Astrocyte (in vitro differentiated cells and primary cell): ENCODE data around the gene STARD6. TPM values are rescaled to one million over a fixed set of nuclear protein-coding genes. Genes with fewer than 3 reads are reported as not detected.

Experiments used
- DNase-seq: peaks from one replicate; pipeline ENCODE4 v3.0.0-alpha.2; 2010; ENCODE audit warnings: low read depth
- FAIRE-seq: peaks from 2 replicates; lab custom pipeline; 2011; peaks lifted over from hg19 to GRCh38; lab: Jason Lieb, UNC
- H2AFZ ChIP-seq: 2 replicates; pipeline ENCODE4 v1.6.0; 2012; ENCODE audit warnings: low read depth, low read length, inconsistent platforms
- H3K27ac ChIP-seq: 2 replicates; pipeline ENCODE4 v1.5.1; 2011; ENCODE audit warnings: low read depth, low read length, inconsistent platforms
- H3K27me3 ChIP-seq: 2 replicates; pipeline ENCODE4 v1.6.0; 2011; ENCODE audit warnings: low read length, inconsistent platforms; ENCODE audit not compliant: insufficient read depth
- H3K36me3 ChIP-seq: 2 replicates; pipeline ENCODE4 v1.5.1; 2011; ENCODE audit warnings: low read length, inconsistent platforms; ENCODE audit not compliant: insufficient read depth
- H3K4me1 ChIP-seq: 2 replicates; pipeline ENCODE4 v1.5.1; 2011; ENCODE audit warnings: low read length, inconsistent platforms; ENCODE audit not compliant: insufficient read depth
- H3K4me2 ChIP-seq: 2 replicates; pipeline ENCODE4 v1.6.0; 2012; ENCODE audit warnings: low read length, inconsistent platforms
- H3K4me3 ChIP-seq: 2 replicates; pipeline ENCODE4 v1.5.1; 2011; ENCODE audit warnings: low read depth, mild to moderate bottlenecking, low read length, inconsistent platforms; ENCODE audit not compliant: insufficient read depth
- H3K79me2 ChIP-seq: 2 replicates; pipeline ENCODE4 v1.6.0; 2012; ENCODE audit warnings: mild to moderate bottlenecking, low read length, inconsistent platforms; ENCODE audit not compliant: insufficient read depth
- H3K9ac ChIP-seq: 2 replicates; pipeline ENCODE4 v1.6.0; 2012; ENCODE audit warnings: mild to moderate bottlenecking, low read length, inconsistent platforms
- H3K9me3 ChIP-seq: 2 replicates; pipeline ENCODE4 v1.5.1; 2012; ENCODE audit warnings: low read depth, mild to moderate bottlenecking, low read length, inconsistent platforms; ENCODE audit not compliant: insufficient read depth
- H4K20me1 ChIP-seq: 2 replicates; pipeline ENCODE4 v1.6.0; 2012; ENCODE audit warnings: low read length, inconsistent platforms; ENCODE audit not compliant: insufficient read depth
- H3K27ac Mint-ChIP-seq: one replicate; pipeline ENCODE4 v1.8.0; 2021; ENCODE audit warnings: mild to moderate bottlenecking, mixed read lengths; ENCODE audit not compliant: unreplicated experiment
- H3K27me3 Mint-ChIP-seq: one replicate; pipeline ENCODE4 v1.8.0; 2021; ENCODE audit warnings: low read depth, mixed read lengths; ENCODE audit not compliant: unreplicated experiment
- H3K36me3 Mint-ChIP-seq: one replicate; pipeline ENCODE4 v1.8.0; 2021; ENCODE audit warnings: low read depth, mixed read lengths; ENCODE audit not compliant: unreplicated experiment
- H3K4me1 Mint-ChIP-seq: one replicate; pipeline ENCODE4 v1.8.0; 2021; ENCODE audit warnings: low read depth, mixed read lengths; ENCODE audit not compliant: unreplicated experiment
- H3K4me3 Mint-ChIP-seq: one replicate; pipeline ENCODE4 v1.8.0; 2021; ENCODE audit warnings: mild to moderate bottlenecking, moderate library complexity, mixed read lengths; ENCODE audit not compliant: unreplicated experiment
- H3K9me3 Mint-ChIP-seq: one replicate; pipeline ENCODE4 v1.8.0; 2021; ENCODE audit warnings: mild to moderate bottlenecking, mixed read lengths; ENCODE audit not compliant: unreplicated experiment
- EZH2 ChIP-seq: IDR thresholded peaks from 2 replicates; pipeline ENCODE4 v1.6.1; 2012; ENCODE audit warnings: mild to moderate bottlenecking, low read length, inconsistent platforms; ENCODE audit not compliant: insufficient read depth
- total RNA-seq: library from RNA; stranded (reverse); gene quantifications from 2 replicates; pipeline ENCODE4 v1.2.1, GENCODE V29; 2021
- TF ChIP-seq, protein P1 (sequence below): IDR thresholded peaks from 2 replicates; pipeline ENCODE4 v1.5.1; 2011; ENCODE audit warnings: low read depth, mild to moderate bottlenecking, inconsistent platforms, low read length, moderate library complexity; ENCODE audit not compliant: insufficient read depth

STARD6 gene
- total RNA-seq, 1 donor from 2014 or later: not detected

DNA sequence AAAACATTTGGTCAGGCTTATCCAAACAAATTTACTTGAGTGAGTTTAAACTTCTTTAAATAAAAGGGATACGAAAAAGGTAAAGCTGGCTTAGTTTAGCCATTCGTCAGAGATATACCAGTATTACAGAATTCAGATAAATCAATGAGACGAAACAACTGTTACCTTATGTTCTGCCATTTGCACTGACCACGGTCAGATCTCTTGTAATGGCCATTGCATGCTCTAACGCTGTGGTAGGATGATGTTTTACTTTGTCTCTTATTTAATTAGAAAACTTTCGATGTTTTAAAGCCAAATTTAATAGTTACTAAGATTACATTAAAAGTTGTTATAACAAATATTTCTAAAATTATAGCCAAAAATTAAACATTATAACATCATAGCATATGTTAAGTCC, 1.6 kb upstream of the STARD6 start:
- FAIRE-seq (no peak), DNase-seq (peak; percentile 20)
- Mint-ChIP-seq H3K27ac (no peak overlapping the region), H3K36me3 (peaks cover 1% of the 10 kb centered on the region), H3K9me3 (no peaks in the 10 kb centered on the region), H3K4me1 (peaks cover 6% of the 10 kb centered on the region), H3K4me3 (peak overlapping the region; percentile 100), H3K27me3 (no peaks in the 10 kb centered on the region)
- Histone ChIP-seq H3K27ac (peak overlapping the region; percentile 88), H3K4me2 (peak overlapping the region; percentile 98), H3K79me2 (peaks cover 25% of the 10 kb centered on the region), H3K36me3 (no peaks in the 10 kb centered on the region), H3K9me3 (no peaks in the 10 kb centered on the region), H3K27me3 (no peaks in the 10 kb centered on the region), H3K9ac (peak overlapping the region; percentile 94), H2AFZ (peak overlapping the region; percentile 92), H3K4me1 (peaks cover 13% of the 10 kb centered on the region), H4K20me1 (no peaks in the 10 kb centered on the region), H3K4me3 (peak overlapping the region; percentile 93)
- no peak for TF ChIP-seq EZH2
- TF ChIP-seq, protein P1, sequence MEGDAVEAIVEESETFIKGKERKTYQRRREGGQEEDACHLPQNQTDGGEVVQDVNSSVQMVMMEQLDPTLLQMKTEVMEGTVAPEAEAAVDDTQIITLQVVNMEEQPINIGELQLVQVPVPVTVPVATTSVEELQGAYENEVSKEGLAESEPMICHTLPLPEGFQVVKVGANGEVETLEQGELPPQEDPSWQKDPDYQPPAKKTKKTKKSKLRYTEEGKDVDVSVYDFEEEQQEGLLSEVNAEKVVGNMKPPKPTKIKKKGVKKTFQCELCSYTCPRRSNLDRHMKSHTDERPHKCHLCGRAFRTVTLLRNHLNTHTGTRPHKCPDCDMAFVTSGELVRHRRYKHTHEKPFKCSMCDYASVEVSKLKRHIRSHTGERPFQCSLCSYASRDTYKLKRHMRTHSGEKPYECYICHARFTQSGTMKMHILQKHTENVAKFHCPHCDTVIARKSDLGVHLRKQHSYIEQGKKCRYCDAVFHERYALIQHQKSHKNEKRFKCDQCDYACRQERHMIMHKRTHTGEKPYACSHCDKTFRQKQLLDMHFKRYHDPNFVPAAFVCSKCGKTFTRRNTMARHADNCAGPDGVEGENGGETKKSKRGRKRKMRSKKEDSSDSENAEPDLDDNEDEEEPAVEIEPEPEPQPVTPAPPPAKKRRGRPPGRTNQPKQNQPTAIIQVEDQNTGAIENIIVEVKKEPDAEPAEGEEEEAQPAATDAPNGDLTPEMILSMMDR: no peak

DNA sequence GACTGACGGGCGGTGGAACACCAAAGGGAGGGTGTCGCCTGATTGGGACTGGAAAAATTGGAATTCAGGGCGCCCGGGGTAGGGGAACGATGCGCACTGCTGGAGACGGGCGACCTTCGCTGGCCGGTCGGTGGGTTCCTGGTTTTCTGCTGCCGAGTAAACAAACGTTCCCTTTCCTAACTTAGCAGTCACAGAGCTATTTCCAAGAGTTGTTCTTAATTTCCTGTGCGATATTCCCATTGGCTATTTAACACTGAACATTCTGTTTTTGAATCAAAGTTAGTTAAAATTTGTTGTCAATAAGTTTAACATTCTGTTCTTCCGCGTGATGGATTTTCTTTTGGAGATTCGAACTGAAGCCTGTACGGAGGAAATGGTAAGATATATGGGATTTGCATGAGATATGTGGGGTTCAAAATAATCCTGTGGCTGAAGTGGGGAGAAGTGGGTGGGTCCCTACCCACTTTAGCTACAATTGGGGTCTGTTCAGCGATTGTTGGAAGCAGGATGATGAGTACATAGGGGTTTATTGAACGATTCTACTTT, 910 bp upstream of the STARD6 start:
- Histone ChIP-seq H3K4me2 (peak overlapping the region; percentile 98), H4K20me1 (no peaks in the 10 kb centered on the region), H3K9me3 (no peaks in the 10 kb centered on the region), H3K79me2 (peaks cover 25% of the 10 kb centered on the region), H3K36me3 (no peaks in the 10 kb centered on the region), H2AFZ (peak overlapping the region; percentile 92), H3K4me1 (peaks cover 13% of the 10 kb centered on the region), H3K4me3 (peak overlapping the region; percentile 93), H3K9ac (peak overlapping the region; percentile 94), H3K27ac (peak overlapping the region; percentile 88), H3K27me3 (no peaks in the 10 kb centered on the region)
- DNase-seq (no peak), FAIRE-seq (no peak)
- H3K4me1 Mint-ChIP-seq: peaks cover 6% of the 10 kb centered on the region
- peak overlapping the region; percentile 96 for H3K27ac Mint-ChIP-seq
- H3K36me3 Mint-ChIP-seq: peaks cover 1% of the 10 kb centered on the region
- peak overlapping the region; percentile 100 for H3K4me3 Mint-ChIP-seq
- H3K27me3 Mint-ChIP-seq: no peaks in the 10 kb centered on the region
- H3K9me3 Mint-ChIP-seq: no peaks in the 10 kb centered on the region
- TF ChIP-seq EZH2: no peak
- TF ChIP-seq, protein P1: no peak

DNA sequence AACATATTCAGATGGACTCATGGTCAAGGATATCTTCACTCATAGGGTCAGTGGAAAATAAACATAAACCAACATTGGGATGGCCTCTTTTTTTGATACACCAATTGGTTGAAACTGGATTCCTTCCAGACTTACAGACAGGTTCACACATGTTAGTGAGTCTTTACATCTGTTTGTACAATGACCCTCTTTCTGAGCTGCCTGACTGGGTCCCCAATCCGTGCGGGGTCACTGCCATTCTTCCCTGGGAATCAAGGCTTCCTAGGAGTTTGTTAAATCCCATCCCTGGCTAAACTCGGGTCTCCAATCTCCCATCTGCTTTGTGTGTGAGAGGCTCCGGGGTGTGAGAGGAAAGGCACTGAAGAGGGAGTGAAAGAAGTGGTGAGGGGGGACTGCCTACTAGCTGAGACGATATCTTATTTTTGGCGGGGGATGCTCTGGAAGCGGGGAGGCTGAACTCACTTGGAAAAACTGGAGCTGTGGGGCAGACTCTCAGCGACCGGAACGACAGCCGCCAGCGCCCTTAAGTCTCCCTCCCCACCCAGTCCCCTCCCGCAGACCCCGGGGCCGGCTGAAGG, 487 bp downstream of the STARD6 start:
- Histone ChIP-seq H3K27me3 (no peaks in the 10 kb centered on the region), H3K9ac (peak overlapping the region; percentile 94), H4K20me1 (no peaks in the 10 kb centered on the region), H3K9me3 (no peaks in the 10 kb centered on the region), H3K4me1 (peaks cover 13% of the 10 kb centered on the region), H3K27ac (peak overlapping the region; percentile 88), H3K4me2 (peak overlapping the region; percentile 98), H3K79me2 (peaks cover 25% of the 10 kb centered on the region), H3K4me3 (peak overlapping the region; percentile 93), H2AFZ (peak overlapping the region; percentile 92), H3K36me3 (no peaks in the 10 kb centered on the region)
- peaks cover 6% of the 10 kb centered on the region for H3K4me1 Mint-ChIP-seq
- no peak for DNase-seq
- peak overlapping the region; percentile 22 for H3K27ac Mint-ChIP-seq
- H3K27me3 Mint-ChIP-seq: no peaks in the 10 kb centered on the region
- peaks cover 1% of the 10 kb centered on the region for H3K36me3 Mint-ChIP-seq
- no peaks in the 10 kb centered on the region for H3K9me3 Mint-ChIP-seq
- no peak for TF ChIP-seq EZH2
- TF ChIP-seq, protein P1: no peak
- H3K4me3 Mint-ChIP-seq: peak overlapping the region; percentile 100
- peak; percentile 43 for FAIRE-seq
